ENCODE data around the gene COIL.
"Not testable (repeated sequence)": the region's sequence is repeated elsewhere in the genome, so short reads cannot be mapped to it uniquely, and the experiment has no call there.

The COIL gene

GRCh38 chr17:56979091-56979480, 18.2 kb upstream of the COIL start:
- peak overlapping the region; percentile 68 for H3K27ac ChIP-seq
- no peak for DNase-seq (ENCODE audit: low read depth, low spot score)

GRCh38 chr17:56978441-56979090, 17.7 kb upstream of the COIL start:
- no peak for DNase-seq (ENCODE audit: low read depth, low spot score)
- peak overlapping the region; percentile 68 for H3K27ac ChIP-seq

GRCh38 chr17:56977673-56978395, 17.0 kb upstream of the COIL start, which contains the start of gene SCPEP1:
TSS of gene SCPEP1 (plus strand) at chr17:56978131. CDS start at chr17:56978160, 29 bp downstream.
- peak within 1 kb of the TSS; percentile 68 for H3K27ac ChIP-seq
- DNase-seq (ENCODE audit: low read depth, low spot score), result no peak

DNA sequence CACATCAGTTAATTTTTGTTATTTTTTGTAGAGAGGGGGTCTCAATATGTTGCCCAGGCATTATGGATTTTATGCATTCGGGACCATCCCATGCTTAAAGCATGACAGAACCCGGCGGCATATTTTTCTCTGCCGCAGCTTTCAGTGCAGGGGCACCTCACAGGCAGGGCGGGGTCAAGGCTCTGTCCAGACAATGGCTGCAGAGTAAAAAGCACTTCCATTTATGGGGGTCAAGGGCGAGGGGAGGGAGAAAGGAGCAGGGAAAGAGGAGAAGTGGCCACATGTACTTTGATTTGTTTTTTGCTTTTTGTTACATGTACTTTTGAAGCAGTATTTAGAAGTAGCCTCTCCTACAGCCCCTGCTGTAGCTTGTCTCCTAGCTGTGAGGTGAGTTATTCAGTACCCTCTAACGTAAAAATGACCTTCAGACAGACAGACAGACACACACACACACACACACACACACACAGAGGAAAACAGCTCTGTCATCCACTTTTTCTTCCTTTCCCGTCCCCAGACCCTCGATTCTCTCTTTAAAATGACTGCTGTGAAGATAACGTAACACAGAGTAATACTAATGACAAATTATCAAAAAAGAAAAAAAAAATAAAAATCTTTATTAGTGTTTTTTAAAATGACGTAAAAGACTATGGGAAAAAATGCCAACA, 16.2 kb upstream of the COIL start:
- no peak for DNase-seq (ENCODE audit: low read depth, low spot score)
- no peak overlapping the region for H3K27ac ChIP-seq

- DNase-seq (ENCODE audit: low read depth, low spot score), result no peak
- no peak overlapping the region for H3K27ac ChIP-seq
Observed at GRCh38 chr17:56975656-56976055, 14.8 kb upstream of the COIL start.

GRCh38 chr17:56974055-56974454, 13.2 kb upstream of the COIL start:
- no peak for DNase-seq (ENCODE audit: low read depth, low spot score)
- H3K27ac ChIP-seq, result no peak overlapping the region

DNA sequence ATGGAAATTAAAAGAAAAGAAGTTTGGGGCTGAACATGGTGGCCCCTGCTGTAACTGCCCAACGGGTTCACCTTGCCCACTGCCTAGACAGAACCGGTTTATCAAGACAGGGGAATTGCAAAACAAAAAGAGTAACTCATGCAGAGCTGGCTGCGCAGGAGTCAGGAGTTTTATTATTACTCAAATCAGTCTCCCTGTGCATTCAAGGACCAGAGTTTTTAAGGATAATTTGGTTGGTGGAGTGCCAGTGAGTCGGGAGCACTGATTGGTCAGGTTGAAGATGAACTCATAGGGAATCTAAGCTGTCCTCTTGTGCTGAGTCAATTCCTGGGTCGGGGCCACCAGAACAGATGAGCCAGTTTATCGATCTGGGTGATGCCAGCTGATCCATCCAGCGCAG, 12.7 kb upstream of the COIL start:
- DNase-seq (ENCODE audit: low read depth, low spot score), result peak; percentile 64
- H3K27ac ChIP-seq, result no peak overlapping the region

- no peak overlapping the region for H3K27ac ChIP-seq
- no peak for DNase-seq (ENCODE audit: low read depth, low spot score)
Observed at GRCh38 chr17:56972111-56972730, 11.4 kb upstream of the COIL start.

DNA sequence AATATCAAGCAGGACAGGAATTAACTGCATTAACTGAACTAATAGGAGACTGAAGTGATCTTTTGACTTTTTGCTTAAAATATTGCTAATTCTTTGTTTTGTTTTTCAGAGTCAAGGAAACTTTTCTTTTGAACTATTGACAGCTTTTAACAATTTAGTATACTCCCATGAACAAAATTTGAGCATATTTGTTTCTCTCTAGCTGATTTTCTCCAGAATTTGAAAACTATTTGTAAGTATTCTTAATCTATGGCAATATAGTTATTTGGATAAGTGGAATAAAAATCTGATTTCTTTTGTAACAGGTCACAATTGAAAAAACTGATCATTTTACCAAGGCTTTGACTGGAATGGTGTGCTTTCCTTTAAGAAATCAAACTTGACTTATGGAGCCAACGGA, 10.1 kb upstream of the COIL start:
- no peak for DNase-seq (ENCODE audit: low read depth, low spot score)
- H3K27ac ChIP-seq, result no peak overlapping the region

DNA sequence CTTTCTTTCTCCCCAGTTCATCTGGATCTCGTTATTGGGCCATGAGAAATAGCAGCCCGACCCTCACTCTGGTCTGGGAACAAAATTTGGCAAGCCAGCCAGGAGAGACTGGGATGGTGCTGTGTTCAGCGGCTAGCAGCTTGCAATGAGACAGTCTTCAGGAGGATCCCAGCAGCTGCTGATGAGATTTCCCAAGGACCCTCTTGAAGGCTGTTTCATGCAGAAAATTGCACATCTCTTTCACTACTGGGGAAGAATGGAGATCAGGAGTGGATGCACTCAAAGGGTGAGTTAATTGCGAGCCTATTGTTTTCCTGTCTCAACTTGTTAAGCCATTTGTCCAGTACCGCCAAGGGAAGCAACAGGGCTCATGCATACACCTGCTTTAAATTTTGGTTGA, 5.5 kb upstream of the COIL start:
- DNase-seq (ENCODE audit: low read depth, low spot score), result no peak
- H3K27ac ChIP-seq, result no peak overlapping the region

- not testable (repeated sequence) for H3K27ac ChIP-seq; DNase-seq (ENCODE audit: low read depth, low spot score)
Observed at GRCh38 chr17:56965681-56966080, 4.8 kb upstream of the COIL start.

GRCh38 chr17:56965241-56965640, 4.4 kb upstream of the COIL start:
- DNase-seq (ENCODE audit: low read depth, low spot score); H3K27ac ChIP-seq: not testable (repeated sequence)

DNA sequence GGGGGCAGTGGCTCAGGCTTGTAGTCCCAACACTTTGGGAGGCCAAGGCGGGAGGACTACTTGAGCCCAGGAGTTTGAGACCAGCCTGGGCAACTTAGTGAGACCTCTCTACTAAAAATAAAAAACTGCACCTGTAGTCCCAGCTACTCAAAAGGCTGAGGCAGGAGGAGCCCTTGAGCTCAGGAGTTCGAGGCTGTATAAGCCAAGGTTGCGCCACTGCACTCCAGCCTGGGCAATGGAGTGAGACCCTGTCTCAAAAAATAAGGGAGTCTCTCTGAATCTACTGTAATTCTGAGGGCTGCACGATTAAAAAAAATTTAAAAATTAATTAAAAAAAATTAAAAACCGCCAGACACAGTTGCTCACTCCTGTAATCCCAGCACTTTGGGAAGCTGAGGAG, 3.9 kb downstream of the COIL start:
- DNase-seq (ENCODE audit: low read depth, low spot score), result no peak
- no peak overlapping the region for H3K27ac ChIP-seq

- no peak overlapping the region for H3K27ac ChIP-seq
- DNase-seq (ENCODE audit: low read depth, low spot score), result no peak
Observed at GRCh38 chr17:56949595-56949994, 11.3 kb downstream of the COIL start.

DNA sequence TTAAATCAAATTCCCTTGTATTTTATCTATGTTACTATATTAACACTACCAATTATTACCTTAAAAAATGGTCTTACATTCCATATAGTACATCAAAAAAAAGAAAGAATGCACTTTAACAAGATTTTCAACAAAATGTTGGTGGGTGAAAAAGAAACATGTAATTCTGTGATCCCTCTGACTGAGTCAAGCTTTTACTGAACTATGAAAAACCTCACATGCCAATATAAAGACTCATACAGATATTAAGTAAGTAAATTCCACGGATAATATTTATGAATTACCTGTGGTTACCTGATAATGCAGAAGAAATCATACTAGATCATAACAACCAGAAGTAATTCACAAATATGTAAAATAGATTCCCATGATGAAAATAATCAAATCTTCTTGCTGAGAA, 12.4 kb downstream of the COIL start:
- H3K27ac ChIP-seq, result peak overlapping the region; percentile 19
- DNase-seq (ENCODE audit: low read depth, low spot score), result no peak

DNA sequence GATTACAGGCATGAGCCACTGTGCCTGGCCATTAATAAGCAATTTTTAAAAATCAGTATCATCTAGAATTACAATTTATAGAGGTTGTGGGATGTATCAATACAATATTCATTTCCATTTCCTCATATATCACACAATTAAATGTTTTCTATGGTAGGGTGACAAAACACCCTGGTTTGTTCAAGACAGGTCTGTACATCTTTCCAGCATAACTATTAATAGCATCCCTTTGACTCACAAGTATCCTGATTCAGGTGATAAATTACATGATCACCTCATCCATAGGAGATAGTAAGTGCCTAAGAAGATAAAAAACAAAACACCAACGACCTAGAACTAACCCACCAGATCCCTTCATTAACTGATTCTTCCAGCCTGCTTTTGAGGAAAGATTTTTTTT, 13.1 kb downstream of the COIL start:
- no peak for DNase-seq (ENCODE audit: low read depth, low spot score)

DNA sequence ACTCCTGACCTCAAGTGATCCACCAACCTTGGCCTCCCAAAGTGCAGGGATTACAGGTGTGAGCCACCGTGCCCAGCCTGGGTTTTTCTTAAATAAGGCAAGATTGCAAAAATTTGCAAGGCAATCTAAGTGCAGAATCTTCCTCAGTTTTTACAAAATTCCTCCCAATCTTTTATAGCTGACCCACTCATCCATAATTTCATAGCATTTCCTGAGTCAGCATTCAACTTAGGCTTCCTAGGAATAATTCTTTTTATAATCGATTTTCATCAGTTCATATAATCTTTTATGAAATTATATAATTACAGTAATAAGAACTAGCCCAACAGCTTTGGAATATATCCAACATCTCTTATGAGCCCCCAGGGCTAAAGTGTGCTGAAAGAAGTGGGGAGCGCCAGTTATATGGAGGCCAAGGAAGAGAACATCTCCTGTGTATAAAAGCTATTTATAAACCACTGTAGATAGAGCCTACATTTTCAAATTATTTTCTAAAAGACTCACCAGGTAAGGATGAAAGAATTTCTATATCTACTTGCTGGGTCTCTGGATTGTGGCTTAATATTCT, 14.8 kb downstream of the COIL start:
- no peak for DNase-seq (ENCODE audit: low read depth, low spot score)
- no peak overlapping the region for H3K27ac ChIP-seq

More for the DNA sequence above, 13.1 kb downstream of the COIL start:
- H3K27ac ChIP-seq, result peak overlapping the region; percentile 19

- no peak for DNase-seq (ENCODE audit: low read depth, low spot score)
- no peak overlapping the region for H3K27ac ChIP-seq
Observed at GRCh38 chr17:56943505-56944125, 17.2 kb downstream of the COIL start.

DNA sequence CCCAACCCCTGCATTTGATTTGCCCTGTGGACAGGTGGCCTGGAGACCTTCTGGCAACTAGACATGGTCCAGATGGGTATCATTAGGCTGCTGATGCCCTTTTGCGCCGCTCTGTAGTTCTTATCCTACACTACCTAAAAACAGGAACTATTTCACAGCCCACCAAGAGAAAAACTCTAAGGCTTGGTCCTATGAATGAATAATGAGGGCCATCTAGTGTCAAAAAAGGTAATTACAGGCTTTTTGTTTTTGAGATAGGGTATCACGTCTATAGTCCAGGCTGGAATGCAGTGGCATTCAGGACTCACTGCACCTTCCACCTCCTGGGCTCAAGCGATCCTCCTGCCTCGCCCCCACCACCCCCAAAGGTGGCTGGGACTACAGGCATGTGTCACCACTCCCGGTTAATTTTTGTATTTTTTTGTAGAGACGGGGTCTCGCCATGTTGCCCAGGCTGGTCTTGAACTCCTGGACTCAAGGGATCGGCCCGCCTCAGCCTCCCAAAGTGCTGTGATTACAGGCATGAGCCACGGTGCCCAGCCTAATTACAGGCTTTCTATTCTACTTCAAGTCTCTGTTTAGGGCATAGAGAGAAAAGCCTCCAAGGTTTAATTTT, 20.9 kb downstream of the COIL start:
- no peak for DNase-seq (ENCODE audit: low read depth, low spot score)

DNA sequence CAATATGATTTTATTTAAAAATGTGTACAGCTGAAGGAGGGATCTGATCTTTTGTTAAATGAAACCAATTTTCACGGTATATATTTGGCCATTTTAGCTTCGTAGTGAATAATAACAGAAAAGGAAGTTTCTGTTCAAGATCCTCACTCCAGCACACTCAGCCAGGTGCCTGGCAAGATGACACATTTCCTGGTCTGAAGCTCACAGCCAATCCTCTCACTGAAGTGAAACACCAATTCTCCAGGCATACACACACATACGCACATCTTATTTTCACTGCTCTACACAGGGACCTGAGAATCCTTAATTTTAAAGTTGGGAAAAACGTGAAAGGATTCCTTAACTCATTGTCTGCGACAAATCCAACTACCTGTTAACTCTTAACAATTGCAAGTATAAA, 22.6 kb downstream of the COIL start:
- H3K27ac ChIP-seq, result peak overlapping the region; percentile 52
- not testable (repeated sequence) for DNase-seq (ENCODE audit: low read depth, low spot score)

More for the DNA sequence above, 20.9 kb downstream of the COIL start:
- H3K27ac ChIP-seq, result no peak overlapping the region
